ENCODE results near the gene VASN. TPM values are rescaled to one million over a fixed set of nuclear protein-coding genes. Genes with fewer than 3 reads are reported as not detected.

VASN gene
- total and polyA plus RNA-seq, 10 of the 15 experiments (the other 5 are each of a cell fraction or from before 2014, with no cell fraction given) = 0.02 to 0.19 (median 0.14) TPM; not detected in 6

DNA sequence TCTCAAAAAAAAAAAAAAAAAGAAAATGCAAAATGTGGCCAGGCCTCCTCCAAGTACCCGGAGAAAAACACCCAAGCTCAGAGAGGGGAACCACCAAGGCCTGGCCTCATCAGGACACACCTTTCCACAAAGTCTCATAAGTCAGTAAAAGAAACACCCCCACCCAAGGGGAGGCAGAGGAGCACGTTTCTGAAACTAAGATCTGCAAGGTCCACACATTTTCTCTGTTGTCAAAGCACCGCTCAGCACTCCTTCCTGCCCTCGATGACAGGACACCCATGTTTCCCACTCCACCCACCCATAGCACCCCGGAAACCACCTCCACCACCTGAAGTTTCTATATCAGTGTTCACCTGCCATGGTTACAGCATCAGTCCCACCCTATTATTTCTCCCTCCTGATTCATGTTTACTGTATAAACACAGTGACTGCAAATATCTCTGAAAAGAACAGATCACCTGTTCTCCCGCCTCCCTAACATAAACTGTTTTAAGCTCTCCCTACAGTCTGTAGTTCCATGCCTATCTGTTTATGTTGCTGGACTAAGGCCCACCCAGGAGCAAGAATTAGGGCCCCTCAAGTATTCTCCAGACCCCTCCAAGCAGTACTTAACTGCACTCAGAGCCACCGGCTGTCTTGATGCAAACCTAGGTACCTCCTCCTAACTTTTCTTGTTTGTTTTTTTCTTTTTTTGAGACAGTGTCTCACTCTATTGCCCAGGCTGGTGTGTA, 42.7 kb downstream of the VASN start (continued):
- no peak for TF ChIP-seq CBX5 (IDR thresholded peaks at IDR 0.05; ENCODE audit: low read depth)
- TF ChIP-seq SMARCA5 (IDR thresholded peaks at IDR 0.05) = peak; percentile 38; the same call in 1 of the 2 replicates
- TF ChIP-seq CBX3 (IDR thresholded peaks at IDR 0.05; ENCODE audit: borderline replicate concordance, low read depth) = no peak
- TF ChIP-seq RB1 (IDR thresholded peaks at IDR 0.05; ENCODE audit: borderline replicate concordance) = no peak
- TF ChIP-seq, protein P1, sequence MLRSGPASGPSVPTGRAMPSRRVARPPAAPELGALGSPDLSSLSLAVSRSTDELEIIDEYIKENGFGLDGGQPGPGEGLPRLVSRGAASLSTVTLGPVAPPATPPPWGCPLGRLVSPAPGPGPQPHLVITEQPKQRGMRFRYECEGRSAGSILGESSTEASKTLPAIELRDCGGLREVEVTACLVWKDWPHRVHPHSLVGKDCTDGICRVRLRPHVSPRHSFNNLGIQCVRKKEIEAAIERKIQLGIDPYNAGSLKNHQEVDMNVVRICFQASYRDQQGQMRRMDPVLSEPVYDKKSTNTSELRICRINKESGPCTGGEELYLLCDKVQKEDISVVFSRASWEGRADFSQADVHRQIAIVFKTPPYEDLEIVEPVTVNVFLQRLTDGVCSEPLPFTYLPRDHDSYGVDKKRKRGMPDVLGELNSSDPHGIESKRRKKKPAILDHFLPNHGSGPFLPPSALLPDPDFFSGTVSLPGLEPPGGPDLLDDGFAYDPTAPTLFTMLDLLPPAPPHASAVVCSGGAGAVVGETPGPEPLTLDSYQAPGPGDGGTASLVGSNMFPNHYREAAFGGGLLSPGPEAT (IDR thresholded peaks at IDR 0.05; ENCODE audit: low read depth) = peak; percentile 93
- peak; percentile 97 for TF ChIP-seq NBN (IDR thresholded peaks at IDR 0.05)
- TF ChIP-seq TARDBP (IDR thresholded peaks at IDR 0.05; ENCODE audit: borderline replicate concordance) = no peak
- no peak for TF ChIP-seq ZZZ3 (IDR thresholded peaks at IDR 0.05; ENCODE audit: control insufficient read depth, insufficient read length, low read depth)
- TF ChIP-seq PKNOX1 (IDR thresholded peaks at IDR 0.05) = peak; percentile 67; the same call in 1 of the 2 replicates
- no peak for TF ChIP-seq HDAC2 (IDR thresholded peaks at IDR 0.05)
- no peak for TF ChIP-seq ZSCAN29 (IDR thresholded peaks at IDR 0.05)
- TF ChIP-seq ZNF24 (IDR thresholded peaks at IDR 0.05) = no peak
- no peak for TF ChIP-seq ZNF217 (IDR thresholded peaks at IDR 0.05)
- no peak; the same call in 1 of the 2 replicates for TF ChIP-seq TBL1XR1 (IDR thresholded peaks at IDR 0.05; ENCODE audit: low read depth, low read length)
- no peak for TF ChIP-seq STAT1 (conservative IDR thresholded peaks at IDR 0.05)
- no peak for TF ChIP-seq TCF12 (IDR thresholded peaks at IDR 0.05; ENCODE audit: low read depth, low read length)
- TF ChIP-seq SRF (IDR thresholded peaks at IDR 0.05; ENCODE audit: low read depth in 2 of 2, low read length in 2 of 2) = no peak
- no peak for TF ChIP-seq CHD4 (IDR thresholded peaks at IDR 0.05)
- TF ChIP-seq KDM1A (IDR thresholded peaks at IDR 0.05; ENCODE audit: borderline replicate concordance) = no peak
- TF ChIP-seq RAD21 (IDR thresholded peaks at IDR 0.05; ENCODE audit: insufficient read depth, low read depth, low read length) = no peak
- no peak for TF ChIP-seq TCF7 (IDR thresholded peaks at IDR 0.05; ENCODE audit: borderline replicate concordance)
- TF ChIP-seq SMAD5 (IDR thresholded peaks at IDR 0.05; ENCODE audit: low read depth) = no peak
- TF ChIP-seq YBX1 (IDR thresholded peaks at IDR 0.05) = no peak
- TF ChIP-seq CTCF (IDR thresholded peaks at IDR 0.05 in 2 of 3, conservative IDR thresholded peaks at IDR 0.05 in 1 of 3; ENCODE audit: control insufficient read depth in 2 of 3, extremely low read depth in 1 of 3, insufficient read depth in 1 of 3, low read depth in 3 of 3, low read length in 3 of 3) = no peak
- peak; percentile 80 to 86 for TF ChIP-seq IKZF2 (IDR thresholded peaks at IDR 0.05)
- peak; percentile 92 for TF ChIP-seq FOXK2 (IDR thresholded peaks at IDR 0.05)
- no peak for TF ChIP-seq KAT2A (conservative IDR thresholded peaks at IDR 0.05; ENCODE audit: control insufficient read depth, low read depth, low read length)

All from GM12878 (cell line).